ENCODE measurements around the gene RABIF.
A peak's percentile ranks its signal among the peaks of the same experiment; 100 is the strongest.

Gene RABIF

DNA sequence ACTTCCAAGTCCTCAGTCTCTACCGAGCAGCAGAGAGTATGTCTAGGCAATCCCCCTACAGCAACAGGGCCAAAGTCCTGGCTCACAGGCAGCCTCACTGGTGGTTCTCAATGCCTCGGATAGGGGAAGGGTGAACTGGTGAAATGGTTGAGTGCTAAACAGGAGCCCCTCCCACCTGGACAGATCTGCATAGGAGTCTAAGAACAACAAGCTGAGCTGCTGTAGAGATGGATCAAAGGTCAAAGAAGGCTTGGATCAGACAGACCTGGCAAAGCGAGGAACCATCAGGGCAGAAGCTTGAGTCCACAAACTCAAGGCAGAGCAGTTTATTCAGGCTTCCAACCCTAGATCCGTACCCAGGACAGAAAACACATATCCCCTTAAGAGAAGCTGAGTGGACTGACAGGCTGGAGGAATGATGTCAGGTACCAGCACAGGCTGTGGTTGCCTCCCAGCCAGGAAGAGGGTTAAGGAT is 31.8 kb downstream of the RABIF start:
- no peaks in the 10 kb centered on the region for H3K27me3 ChIP-seq
- TF ChIP-seq, protein P1, sequence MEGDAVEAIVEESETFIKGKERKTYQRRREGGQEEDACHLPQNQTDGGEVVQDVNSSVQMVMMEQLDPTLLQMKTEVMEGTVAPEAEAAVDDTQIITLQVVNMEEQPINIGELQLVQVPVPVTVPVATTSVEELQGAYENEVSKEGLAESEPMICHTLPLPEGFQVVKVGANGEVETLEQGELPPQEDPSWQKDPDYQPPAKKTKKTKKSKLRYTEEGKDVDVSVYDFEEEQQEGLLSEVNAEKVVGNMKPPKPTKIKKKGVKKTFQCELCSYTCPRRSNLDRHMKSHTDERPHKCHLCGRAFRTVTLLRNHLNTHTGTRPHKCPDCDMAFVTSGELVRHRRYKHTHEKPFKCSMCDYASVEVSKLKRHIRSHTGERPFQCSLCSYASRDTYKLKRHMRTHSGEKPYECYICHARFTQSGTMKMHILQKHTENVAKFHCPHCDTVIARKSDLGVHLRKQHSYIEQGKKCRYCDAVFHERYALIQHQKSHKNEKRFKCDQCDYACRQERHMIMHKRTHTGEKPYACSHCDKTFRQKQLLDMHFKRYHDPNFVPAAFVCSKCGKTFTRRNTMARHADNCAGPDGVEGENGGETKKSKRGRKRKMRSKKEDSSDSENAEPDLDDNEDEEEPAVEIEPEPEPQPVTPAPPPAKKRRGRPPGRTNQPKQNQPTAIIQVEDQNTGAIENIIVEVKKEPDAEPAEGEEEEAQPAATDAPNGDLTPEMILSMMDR (IDR thresholded peaks at IDR 0.05) = no peak
- no peaks in the 10 kb centered on the region for H3K9me3 ChIP-seq
- H3K4me3 ChIP-seq (ENCODE audit: low read depth in 1 of 2, low read length in 1 of 2) = no peak overlapping the region
- H3K27ac ChIP-seq = peak overlapping the region; percentile 73
- H3K4me1 ChIP-seq (ENCODE audit: control insufficient read depth in 1 of 2, insufficient read depth in 1 of 2, low read depth in 1 of 2, low read length in 1 of 2) = peaks cover 59 to 62% of the 10 kb centered on the region in 2 experiments
- H3K36me3 ChIP-seq = no peaks in the 10 kb centered on the region

GRCh38 chr1:202856014-202856413 is 32.9 kb downstream of the RABIF start:
- no peaks in the 10 kb centered on the region for H3K9me3 ChIP-seq
- TF ChIP-seq, protein P1 (IDR thresholded peaks at IDR 0.05) = no peak
- H3K4me1 ChIP-seq (ENCODE audit: control insufficient read depth in 1 of 2, insufficient read depth in 1 of 2, low read depth in 1 of 2, low read length in 1 of 2) = peaks cover 52 to 57% of the 10 kb centered on the region in 2 experiments
- peak overlapping the region; percentile 73 for H3K27ac ChIP-seq
- H3K27me3 ChIP-seq = no peaks in the 10 kb centered on the region
- H3K36me3 ChIP-seq = no peaks in the 10 kb centered on the region
- H3K4me3 ChIP-seq (ENCODE audit: low read depth in 1 of 2, low read length in 1 of 2) = peak overlapping the region in 1 of 2 experiments; percentile 18

GRCh38 chr1:202854787-202855186 is 34.2 kb downstream of the RABIF start:
- Histone ChIP-seq H3K4me3 (ENCODE audit: low read depth in 1 of 2, low read length in 1 of 2) (no peak overlapping the region), H3K27me3 (no peaks in the 10 kb centered on the region), H3K27ac (no peak overlapping the region), H3K4me1 (ENCODE audit: control insufficient read depth in 1 of 2, insufficient read depth in 1 of 2, low read depth in 1 of 2, low read length in 1 of 2) (peaks cover 46 to 48% of the 10 kb centered on the region in 2 experiments), H3K36me3 (no peaks in the 10 kb centered on the region), H3K9me3 (no peaks in the 10 kb centered on the region)
- TF ChIP-seq, protein P1 (IDR thresholded peaks at IDR 0.05) = no peak

- H3K4me3 ChIP-seq (ENCODE audit: low read depth in 1 of 2, low read length in 1 of 2) = no peak overlapping the region
- no peaks in the 10 kb centered on the region for H3K27me3 ChIP-seq
- no peak overlapping the region for H3K27ac ChIP-seq
- TF ChIP-seq, protein P1 (IDR thresholded peaks at IDR 0.05) = peak; percentile 26
- H3K9me3 ChIP-seq = no peaks in the 10 kb centered on the region
- H3K4me1 ChIP-seq (ENCODE audit: control insufficient read depth in 1 of 2, insufficient read depth in 1 of 2, low read depth in 1 of 2, low read length in 1 of 2) = peaks cover 23 to 24% of the 10 kb centered on the region in 2 experiments
- H3K36me3 ChIP-seq = no peaks in the 10 kb centered on the region
Measured at GRCh38 chr1:202852163-202852904, 36.6 kb downstream of the RABIF start.

- Histone ChIP-seq H3K4me3 (ENCODE audit: low read depth in 1 of 2, low read length in 1 of 2) (no peak overlapping the region), H3K27ac (no peak overlapping the region), H3K27me3 (no peaks in the 10 kb centered on the region), H3K9me3 (no peaks in the 10 kb centered on the region), H3K36me3 (no peaks in the 10 kb centered on the region), H3K4me1 (ENCODE audit: control insufficient read depth in 1 of 2, insufficient read depth in 1 of 2, low read depth in 1 of 2, low read length in 1 of 2) (peaks cover 7 to 8% of the 10 kb centered on the region in 2 experiments)
- TF ChIP-seq, protein P1 (IDR thresholded peaks at IDR 0.05) = no peak
Measured at GRCh38 chr1:202850593-202851362, 38.2 kb downstream of the RABIF start.
